Measurements from ENCODE around the gene PTGS1.

PTGS1 gene

DNA sequence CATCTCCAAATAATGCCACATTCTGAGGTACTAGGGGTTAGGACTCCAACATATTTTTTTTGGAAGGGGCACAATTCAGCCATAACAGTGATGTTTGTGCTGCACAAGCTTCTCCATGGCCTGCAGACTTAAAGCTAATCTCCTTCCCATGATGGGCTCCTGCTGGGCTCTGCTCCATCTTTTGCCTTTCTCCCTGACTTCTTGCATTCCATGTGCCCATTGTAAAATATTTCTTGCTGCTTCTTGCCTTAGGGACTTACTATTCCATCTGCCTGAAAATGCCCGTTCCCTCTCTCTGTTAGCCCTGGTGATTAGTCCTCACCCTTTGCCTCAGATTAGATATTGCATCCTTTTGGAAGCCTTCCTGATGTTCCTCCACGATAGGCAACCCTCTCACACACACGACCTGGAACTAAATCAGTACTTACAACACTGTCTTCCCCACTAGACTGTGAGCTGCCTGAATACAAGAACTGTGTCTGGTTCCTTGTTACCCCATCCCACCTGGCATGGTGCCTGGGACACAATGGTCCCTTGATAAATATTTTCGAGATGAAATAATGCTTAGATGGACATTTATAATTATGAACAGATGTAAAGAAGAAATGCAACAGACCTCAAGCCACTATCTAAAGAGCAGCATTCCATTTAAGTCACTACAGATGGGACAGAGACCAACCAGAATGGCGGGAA is 73.4 kb downstream of the PTGS1 start:
- in situ Hi-C loops (cut with HindIII; ENCODE audit: low pct_unique_long_range_greater_than_20kb, low sequenced_read_pairs), result no loop called here
- TF ChIP-seq JUND (IDR thresholded peaks at IDR 0.05; ENCODE audit: low read depth), result no peak
- no peak for DNase-seq (ENCODE audit: low read depth in 1 of 2, low spot score in 1 of 2)
